ENCODE measurements around the gene UPK3B. TPM values are rescaled to one million over a fixed set of nuclear protein-coding genes. Genes with fewer than 3 reads are reported as not detected.
A peak's percentile ranks its signal among the peaks of the same experiment; 100 is the strongest.

The UPK3B gene
- total and polyA plus RNA-seq, 9 of the 15 experiments (the other 6 are each of a cell fraction or from before 2014, with no cell fraction given) = not detected

- no peak for TF ChIP-seq RERE (CRISPR knock-in tag; IDR thresholded peaks at IDR 0.05; ENCODE audit: borderline replicate concordance)
- peak; percentile 26; the same call in 1 of the 2 replicates for TF ChIP-seq MAFK (IDR thresholded peaks at IDR 0.05; ENCODE audit: low read length)
- TF ChIP-seq CBX3 (IDR thresholded peaks at IDR 0.05; ENCODE audit: borderline replicate concordance in 1 of 2, low read length in 2 of 2) = no peak
- peak; percentile 97 for TF ChIP-seq SMC3 (conservative IDR thresholded peaks at IDR 0.05; ENCODE audit: insufficient read depth, low read depth, low read length)
- TF ChIP-seq MAZ (CRISPR knock-in tag; conservative IDR thresholded peaks at IDR 0.05 in 1 of 2, IDR thresholded peaks at IDR 0.05 in 1 of 2) = peak in 1 of 2 experiments; percentile 15; a peak in 1 of 4 replicates
- TF ChIP-seq XRCC5 (IDR thresholded peaks at IDR 0.05; ENCODE audit: low read depth, low read length) = peak; percentile 67; the same call in 1 of the 2 replicates
- TF ChIP-seq CBX5 (IDR thresholded peaks at IDR 0.05; ENCODE audit: borderline replicate concordance, low read depth) = no peak
- TF ChIP-seq EWSR1 (IDR thresholded peaks at IDR 0.05; ENCODE audit: borderline replicate concordance, low read depth, partially characterized antibody) = no peak
- TF ChIP-seq POLR2H (tag; IDR thresholded peaks at IDR 0.05; ENCODE audit: low read depth) = no peak
- 0 out of 2 replicates have a peak, but pooled peaks have one; percentile 28 for TF ChIP-seq CTBP1 (IDR thresholded peaks at IDR 0.05; ENCODE audit: borderline replicate concordance)
- TF ChIP-seq ZNF655 (CRISPR knock-in tag; IDR thresholded peaks at IDR 0.05) = no peak
- TF ChIP-seq CBX1 (IDR thresholded peaks at IDR 0.05; ENCODE audit: low read depth) = 0 out of 2 replicates have a peak, but pooled peaks have one; percentile 27
- peak in 1 of 2 experiments; percentile 53 for TF ChIP-seq E2F6 (IDR thresholded peaks at IDR 0.05; ENCODE audit: borderline replicate concordance in 1 of 2, extremely low read depth in 1 of 2, insufficient read depth in 1 of 2, insufficient read length in 1 of 2, low read depth in 1 of 2, low read length in 1 of 2, poor library complexity in 1 of 2, severe bottlenecking in 1 of 2)
- peak; percentile 97 to 98 (median 97) for TF ChIP-seq CTCF (IDR thresholded peaks at IDR 0.05 in 2 of 3, conservative IDR thresholded peaks at IDR 0.05 in 1 of 3; ENCODE audit: insufficient read depth in 2 of 3, low read depth in 1 of 3, low read length in 3 of 3)
- TF ChIP-seq CREM (IDR thresholded peaks at IDR 0.05; ENCODE audit: low read depth) = peak; percentile 64
- no peak for TF ChIP-seq ZNF764 (CRISPR knock-in tag; IDR thresholded peaks at IDR 0.05; ENCODE audit: low read depth)
- TF ChIP-seq GATAD2A (IDR thresholded peaks at IDR 0.05) = no peak
- no peak for TF ChIP-seq KHSRP (IDR thresholded peaks at IDR 0.05)
- TF ChIP-seq L3MBTL2 (IDR thresholded peaks at IDR 0.05) = peak; percentile 51; the same call in 1 of the 2 replicates
Measured at GRCh38 chr7:76515999-76516443, 5.7 kb downstream of the UPK3B start (continued).

Data from K562 (cell line).